CD4-positive, alpha-beta T cell treated with Interleukin-4 for 1 hour (primary cell): ENCODE measurements around the gene ORM1.
"Not testable (repeated sequence)": the region's sequence is repeated elsewhere in the genome, so short reads cannot be mapped to it uniquely, and the experiment has no call there.

ENCODE experiments used
- DNase-seq, 2 donors: peaks; one replicate each; pipeline ENCODE4 v3.0.0-alpha.2; 2020 to 2022

Gene ORM1

DNA sequence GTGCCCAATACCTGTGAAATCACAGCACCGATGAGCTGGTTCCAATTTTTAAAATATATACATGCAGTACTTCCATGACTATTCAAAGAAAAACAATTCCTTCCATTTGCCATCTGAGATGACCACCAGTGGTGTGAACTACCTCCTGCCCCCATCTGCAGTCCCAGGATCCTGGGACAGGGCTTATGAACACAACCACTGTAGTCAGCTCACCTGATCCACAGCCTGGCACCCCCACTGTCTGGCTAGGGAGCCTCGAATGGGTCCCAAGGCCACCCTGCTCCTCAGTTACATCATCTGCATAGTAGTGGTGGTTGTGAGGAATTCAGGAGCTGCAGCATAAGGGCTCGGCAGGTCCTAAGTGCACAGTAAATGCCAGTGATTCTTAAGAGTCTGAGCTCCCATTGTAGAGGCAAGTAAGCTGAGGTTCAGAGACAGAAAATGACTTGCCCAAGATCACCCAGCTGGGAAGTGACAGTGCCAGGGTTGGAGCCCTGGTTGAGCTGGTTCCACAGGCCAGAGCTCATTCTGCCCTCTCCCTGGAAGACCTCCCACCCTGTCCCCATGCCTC is 2.9 kb downstream of the ORM1 start:
- not testable (repeated sequence) for DNase-seq

DNA sequence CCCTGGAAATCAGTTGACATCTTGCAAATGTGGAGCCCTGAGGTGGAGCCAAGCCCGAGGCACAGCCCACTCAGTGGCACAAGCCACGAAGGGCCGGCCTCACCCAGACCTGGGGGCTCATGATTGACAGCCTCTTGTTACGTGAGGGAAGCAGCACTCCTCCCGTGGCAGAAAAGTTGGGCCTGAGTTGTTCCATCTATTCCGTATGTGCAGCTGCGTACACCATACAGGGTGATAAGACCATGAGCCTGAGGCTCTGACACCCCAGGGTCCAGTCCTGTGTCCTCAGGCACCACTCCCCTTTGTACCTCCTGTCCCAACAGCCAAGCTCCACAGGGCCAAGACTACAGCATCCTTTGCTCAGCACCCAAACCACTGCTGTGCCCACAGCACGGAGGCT is 4.9 kb downstream of the ORM1 start:
- no peak for DNase-seq

DNA sequence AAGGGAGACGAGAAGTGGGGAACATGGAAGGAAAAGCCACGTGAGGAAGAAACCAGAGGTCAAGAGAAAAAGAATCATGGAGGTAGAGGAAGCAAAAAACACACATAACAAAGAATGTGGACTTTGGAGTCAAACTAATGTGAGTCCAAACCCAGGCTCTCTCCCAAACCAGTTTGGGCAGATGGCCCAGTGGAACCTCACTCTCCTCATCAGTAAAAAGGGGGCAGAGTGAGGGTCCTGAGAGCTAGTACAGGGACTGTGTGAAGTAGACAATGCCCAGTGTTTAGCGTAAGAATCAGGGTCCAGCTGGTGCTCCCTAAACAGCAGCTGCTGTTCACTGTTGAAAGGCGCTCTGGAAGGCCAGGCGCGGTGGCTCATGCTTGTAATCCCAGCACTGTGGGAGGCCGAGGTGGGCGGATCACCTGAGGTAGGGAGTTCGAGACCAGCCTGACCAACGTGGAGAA is 5.5 kb downstream of the ORM1 start:
- DNase-seq = not testable (repeated sequence)

DNA sequence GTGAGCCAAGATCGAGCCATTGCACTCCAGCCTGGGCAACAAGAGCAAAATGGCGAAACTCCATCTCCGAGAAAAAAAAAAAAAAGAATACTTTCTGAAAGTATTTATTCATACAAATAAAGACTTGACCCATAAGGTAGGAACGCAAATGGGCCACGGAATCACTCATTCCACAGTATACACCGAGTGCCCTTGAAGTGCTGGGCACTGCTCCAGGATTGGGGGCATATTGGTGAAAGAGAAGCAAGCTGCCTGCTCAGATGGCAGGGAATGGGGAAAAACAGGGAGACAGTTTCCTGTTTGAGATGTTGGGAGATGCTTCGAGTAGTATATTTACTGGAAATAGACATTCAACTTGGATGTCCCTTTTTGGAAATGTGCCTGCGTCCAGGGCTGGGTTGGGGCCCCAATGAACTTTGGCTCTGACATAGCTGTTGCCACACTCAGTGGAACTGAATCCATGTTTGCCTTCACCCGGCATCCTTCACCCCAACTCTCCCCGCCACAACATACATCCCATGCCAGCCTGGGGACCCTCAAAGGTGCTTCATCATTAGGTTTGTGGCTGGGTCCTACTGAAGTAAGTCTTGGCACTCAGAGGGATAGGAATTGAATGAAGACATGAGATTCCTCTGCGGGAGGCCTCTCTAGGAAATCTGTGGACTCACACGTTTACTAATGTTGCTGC is 6.2 kb downstream of the ORM1 start:
- DNase-seq = not testable (repeated sequence)

DNA sequence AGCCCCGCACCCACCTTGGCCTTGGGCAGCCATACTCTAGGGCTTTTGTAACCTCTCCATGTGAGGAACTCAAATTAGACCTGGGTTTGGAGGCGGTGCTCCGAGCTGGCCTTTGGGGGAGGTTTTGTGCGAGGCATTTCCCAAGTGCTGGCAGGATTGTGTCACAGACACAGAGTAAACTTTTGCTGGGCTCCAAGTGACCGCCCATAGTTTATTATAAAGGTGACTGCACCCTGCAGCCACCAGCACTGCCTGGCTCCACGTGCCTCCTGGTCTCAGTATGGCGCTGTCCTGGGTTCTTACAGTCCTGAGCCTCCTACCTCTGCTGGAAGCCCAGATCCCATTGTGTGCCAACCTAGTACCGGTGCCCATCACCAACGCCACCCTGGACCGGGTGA is 6.7 kb downstream of the ORM1 start, which contains the start of gene ORM2:
Gene ORM2, plus strand, starts transcription at position 245 of the 398 bp plus-strand sequence. Its CDS starts 36 bp downstream, at position 281.
- not testable (repeated sequence) for DNase-seq

DNA sequence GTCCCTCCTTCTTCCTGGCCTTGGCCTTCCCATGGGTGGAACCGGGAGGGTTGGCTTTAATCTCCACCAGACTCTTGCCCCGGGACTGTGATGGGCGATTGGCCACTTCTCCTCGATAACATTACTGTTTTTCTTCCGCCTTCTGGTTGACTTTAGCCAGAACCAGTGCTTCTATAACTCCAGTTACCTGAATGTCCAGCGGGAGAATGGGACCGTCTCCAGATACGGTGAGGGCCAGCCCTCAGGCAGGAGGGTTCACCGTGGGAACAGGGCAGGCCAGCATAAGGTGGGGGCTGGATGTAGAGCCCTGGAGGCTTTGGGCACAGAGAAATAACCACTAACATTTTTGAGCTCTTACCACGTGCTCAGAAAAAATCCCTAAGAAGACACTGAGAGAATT is 7.7 kb downstream of the ORM1 start:
- no peak for DNase-seq

DNA sequence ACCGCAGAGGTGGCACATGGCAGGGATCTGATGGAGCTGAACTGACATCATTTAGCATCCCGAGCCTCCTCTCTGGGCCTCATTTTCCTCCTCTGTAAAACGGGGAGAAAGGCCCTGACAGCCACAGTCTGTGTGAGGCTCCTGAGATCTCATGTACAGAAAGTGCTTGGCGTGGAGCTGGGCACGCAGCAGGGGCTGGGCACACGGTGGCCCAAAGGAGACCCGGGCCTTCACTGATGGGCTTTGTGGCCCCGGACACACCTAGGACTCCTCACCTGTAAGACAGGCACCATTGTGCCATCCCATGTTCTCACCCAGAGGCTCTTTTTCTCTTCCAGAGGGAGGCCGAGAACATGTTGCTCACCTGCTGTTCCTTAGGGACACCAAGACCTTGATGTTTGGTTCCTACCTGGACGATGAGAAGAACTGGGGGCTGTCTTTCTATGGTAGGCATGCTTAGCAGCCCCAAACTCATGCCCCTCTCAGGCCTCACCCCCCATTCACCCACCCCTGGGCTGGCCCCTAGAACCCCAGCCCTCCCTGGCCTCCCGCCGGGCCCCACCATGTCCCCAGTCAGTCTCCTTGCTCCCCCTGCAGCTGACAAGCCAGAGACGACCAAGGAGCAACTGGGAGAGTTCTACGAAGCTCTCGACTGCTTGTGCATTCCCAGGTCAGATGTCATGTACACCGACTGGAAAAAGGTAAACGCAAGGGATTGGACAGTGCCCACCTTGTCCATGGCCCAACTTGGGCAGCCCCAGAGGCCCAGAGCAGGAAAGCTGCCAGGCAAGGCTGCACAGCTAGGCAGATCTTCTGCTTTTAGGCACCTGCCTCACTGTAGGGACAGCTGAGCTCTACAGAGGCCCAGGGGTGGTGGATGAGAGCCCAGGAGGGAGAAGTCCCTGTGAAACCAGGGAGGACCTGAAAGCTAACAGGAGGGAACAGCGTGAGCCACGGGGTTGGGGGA is 8.6 kb downstream of the ORM1 start:
- not testable (repeated sequence) for DNase-seq

DNA sequence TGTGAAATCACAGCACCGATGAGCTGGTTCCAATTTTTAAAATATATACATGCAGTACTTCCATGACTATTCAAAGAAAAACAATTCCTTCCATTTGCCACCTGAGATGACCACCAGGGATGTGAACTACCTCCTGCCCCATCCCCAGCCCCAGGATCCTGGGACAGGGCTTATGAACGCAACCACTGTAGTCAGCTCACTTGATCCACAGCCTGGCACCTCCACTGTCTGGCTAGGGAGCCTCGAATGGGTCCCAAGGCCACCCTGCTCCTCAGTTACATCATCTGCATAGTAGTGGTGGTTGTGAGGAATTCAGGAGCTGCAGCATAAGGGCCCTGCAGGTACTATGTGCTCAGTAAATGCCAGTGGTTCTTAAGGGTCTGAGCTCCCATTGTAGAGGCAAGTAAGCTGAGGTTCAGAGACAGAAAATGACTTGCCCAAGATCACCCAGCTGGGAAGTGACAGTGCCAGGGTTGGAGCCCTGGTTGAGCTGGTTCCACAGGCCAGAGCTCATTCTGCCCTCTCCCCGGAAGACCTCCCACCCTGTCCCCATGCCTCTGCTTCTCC is 9.7 kb downstream of the ORM1 start:
- not testable (repeated sequence) for DNase-seq

DNA sequence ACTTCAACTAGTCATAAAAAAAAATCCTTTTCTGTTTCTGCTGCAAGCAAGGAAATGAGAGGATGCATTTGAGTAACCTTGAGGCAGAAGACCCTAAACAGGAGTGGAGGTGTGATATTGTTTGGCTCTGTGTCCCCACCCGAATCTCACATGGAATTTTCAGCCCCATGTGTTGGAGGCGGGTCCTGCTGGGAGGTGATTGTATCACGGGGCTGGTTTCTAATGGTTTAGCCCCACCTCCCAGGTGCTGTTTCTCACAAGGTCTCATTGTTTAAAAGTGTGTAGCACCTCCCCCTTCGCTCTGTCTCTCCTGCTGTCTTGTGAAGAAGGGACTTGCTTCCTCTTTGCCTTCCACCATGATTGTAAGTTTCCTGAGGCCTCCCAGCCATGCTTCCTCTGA is 10.8 kb downstream of the ORM1 start:
- DNase-seq = not testable (repeated sequence)

DNA sequence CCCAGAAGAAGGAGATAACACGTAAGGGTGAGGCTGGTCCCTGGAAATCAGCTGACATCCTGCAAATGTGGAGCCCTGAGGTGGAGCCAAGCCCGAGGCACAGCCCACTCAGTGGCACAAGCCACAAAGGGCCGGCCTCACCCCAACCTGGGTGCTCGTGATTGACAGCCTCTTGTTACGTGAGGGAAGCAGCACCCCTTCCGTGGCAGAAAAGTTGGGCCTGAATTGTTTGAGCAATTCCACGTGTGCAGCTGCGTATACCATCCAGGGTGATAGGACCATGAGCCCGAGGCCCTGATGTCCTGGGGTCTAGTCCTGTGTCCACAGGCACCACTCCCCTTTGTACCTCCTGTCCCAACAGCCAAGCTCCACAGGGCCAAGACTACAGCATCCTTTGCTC is 11.6 kb downstream of the ORM1 start:
- no peak for DNase-seq

DNA sequence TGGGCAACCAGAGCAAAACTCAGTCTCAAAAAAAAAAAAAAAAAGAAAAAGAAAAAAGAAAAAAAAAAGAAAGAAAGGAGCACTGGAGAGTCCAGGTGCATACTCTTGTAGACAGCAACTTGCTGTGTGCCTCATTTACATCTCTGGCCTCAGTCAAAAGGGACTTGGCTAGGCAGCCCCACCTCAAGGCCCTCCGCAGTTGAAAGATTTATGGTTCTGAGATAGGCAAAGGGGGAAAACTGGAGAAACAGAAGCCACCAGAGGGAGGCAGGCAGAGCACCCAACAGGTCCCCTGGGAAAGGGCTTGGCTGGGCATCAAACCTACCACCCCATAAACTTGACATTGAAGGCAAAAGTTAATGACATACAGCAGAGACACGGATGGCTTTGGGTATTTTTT is 12.8 kb downstream of the ORM1 start:
- DNase-seq = no peak

DNA sequence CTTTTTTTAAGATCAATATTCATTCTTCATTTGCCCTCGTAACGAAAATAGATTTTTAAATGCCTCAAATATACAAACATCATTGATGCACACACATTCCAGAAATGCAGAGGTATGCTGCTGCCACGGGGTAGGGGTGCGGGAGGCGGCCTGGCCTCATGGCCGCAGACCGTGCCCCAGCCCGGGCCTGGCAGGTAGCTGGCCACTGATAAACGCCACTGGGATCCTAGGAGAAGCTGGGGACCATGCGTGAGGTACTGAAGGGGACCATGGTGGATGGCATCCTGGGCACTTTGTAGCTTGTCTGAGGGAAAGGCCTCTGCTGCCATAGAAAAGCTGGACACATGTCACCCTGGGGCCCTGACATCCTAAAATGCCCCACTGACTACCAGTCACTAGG is 13.3 kb downstream of the ORM1 start:
- no peak for DNase-seq

DNA sequence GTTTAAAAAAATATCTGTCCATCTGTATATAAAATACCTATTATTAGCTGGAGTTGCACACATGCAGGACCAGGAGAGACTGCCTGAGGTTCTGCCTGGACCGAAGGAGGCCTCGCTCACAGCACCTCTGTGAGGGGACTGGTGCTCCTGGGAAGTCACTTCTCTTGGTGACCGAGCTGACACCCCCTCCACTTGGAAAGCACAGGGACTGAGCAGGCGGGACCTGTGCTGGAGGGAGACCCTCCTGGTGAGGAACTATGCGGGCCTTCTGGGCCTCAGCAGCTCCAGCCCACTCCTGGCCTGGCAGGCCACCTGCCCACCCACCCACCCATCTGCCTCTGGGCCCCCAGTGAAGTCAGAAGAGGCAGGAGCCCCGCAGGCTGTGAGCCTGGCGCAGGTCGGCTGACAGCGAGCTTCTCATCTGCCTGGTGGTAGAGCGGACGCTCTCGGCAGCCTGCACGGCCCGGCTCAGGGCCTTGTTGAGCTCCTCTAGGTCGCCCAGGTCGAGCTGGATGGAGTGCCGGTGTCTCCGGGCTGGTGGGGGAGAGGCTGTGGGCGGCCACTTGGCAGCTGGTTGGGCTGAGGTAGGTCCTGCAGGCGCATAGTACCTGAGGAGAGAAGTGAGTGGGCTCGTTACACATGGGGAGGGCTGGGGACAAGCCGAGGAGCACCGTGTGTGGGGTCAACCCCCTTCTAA is 13.9 kb downstream of the ORM1 start:
- DNase-seq = no peak

DNA sequence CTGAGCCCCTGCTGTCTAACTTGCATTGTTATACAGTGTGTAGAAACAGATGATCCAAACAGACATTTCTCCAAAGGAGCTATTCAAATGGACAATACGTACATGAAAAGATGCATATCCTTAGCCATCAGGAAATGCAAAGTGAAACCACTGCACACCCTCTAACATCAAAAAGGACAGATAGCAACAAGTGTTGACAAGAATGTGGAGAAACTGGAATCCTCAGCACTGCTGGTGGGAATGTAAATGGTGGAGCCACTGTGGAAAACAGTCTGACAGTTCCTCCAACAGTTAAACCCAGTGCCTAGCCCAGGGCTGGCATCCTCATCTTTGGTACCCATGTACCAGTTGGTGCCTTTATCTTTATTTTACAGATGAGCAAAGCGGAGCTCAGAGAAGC is 15.3 kb downstream of the ORM1 start:
- DNase-seq = no peak

DNA sequence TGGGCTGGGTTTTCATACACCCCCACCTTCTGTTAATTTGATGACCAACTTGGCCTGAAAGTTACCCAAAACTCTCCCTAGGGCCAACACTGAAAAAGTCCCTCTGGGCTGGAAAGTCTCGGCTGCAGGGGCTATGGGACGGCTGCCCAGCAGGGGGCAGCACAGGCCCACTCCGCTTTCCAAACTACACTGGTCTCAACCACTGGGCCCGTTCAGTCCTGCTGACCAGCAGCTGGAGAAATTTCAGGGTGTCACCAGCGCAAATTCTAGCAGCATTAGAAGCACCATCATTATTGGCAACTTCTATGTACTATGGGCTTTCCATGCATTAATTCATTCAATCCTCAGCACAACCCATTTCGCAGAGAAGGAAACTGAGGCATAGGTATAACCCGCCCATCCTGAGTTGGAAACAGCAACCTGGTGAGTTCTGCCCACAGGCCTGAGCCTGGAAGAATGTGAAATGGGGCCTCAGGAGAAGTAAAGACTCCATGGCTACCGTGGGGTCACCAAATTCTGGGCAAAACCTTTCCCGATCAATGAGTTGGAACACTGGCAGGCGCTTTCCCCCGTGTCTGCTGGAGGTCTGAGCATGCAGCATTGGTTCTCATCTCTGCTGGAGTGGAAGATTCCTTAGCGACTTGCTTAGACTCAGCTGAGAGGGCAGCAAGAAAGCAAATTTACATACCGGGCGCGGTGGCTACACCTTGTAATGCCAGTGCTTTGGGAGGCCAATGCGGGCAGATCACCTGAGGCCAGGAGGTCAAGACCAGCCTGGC is 16.4 kb downstream of the ORM1 start:
- DNase-seq = peak; percentile 52 to 56

DNA sequence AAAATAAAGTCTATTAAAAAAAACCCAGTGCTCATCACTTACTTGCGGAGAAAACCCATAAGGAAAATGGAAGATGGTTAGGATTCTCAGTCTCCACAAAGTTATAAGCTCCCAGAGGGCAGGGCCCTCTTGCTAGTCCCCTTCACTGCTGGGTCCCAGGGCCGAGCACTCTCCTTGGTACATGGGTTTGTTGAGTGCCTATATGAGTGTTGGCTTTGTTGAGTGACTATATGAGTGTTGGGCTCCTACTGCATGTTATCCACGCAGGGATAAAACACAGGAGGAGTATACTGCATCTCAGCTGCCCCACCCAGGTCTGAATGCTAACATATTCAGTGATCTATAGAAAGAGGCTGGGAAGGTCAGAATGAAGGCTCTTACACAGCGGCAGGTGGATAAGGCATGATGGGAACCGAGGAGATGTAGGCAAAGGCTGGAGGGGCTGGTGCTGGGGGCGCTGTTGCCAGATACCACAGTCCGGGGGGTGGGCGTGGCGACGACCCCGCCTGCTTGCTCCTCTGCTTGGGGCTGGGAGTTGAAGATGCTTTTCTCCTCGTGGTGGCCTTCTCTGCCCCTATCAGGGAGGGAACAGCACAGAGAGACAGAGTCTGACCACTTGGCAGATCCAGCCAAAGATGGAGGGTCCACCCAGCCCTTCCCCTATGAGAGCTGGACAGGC is 18.4 kb downstream of the ORM1 start:
- no peak for DNase-seq

DNA sequence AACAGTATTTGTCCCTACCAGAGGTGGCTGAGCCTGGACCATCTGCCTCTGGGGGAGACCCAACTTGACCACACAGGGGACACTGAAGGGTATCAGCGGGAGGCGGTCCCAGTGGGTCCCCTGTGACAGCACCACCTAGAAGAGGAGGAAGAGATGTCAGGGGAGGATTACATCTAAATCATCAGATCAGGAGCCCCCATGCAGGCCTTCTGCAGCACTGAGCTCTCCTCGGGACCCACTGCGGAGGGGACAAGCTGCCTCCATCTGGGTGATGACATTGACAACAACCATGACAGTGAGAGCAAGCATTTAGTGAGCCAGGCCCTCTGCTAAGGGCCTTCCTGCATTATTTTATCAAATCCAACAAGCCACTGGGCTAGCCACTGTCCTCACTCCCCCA is 19.1 kb downstream of the ORM1 start:
- no peak for DNase-seq

DNA sequence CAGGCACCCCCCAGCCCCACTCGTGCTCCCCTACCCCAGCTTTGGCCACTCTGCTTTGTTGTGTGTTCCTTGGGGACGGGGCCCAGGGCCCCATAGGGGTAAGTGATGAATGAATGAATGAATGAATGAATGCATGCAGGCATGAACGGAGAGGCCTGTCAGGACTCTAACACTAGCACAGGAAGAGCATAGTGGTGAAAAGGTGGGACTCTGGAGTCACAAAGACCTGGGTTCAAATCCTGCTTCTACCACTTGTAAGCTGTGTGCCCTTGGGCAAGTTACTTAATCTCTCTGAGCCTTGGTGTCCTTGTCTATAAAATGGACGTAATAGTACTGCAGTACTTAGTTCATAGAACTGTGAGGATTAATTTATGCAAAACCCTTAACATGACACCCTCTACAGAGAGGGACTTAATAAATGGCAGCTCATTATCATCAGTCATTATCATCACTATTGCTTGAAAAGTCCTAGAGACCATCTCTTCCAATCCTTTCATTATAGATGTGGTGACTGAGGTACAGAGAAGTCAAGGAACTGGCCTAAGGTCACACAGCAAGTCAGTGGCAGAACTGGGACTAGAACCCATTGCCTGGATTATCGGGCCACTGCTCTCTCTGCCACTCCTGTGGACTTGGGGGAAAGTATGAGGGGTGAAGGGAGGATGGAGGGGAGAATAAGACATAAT is 20.0 kb downstream of the ORM1 start:
- no peak for DNase-seq

DNA sequence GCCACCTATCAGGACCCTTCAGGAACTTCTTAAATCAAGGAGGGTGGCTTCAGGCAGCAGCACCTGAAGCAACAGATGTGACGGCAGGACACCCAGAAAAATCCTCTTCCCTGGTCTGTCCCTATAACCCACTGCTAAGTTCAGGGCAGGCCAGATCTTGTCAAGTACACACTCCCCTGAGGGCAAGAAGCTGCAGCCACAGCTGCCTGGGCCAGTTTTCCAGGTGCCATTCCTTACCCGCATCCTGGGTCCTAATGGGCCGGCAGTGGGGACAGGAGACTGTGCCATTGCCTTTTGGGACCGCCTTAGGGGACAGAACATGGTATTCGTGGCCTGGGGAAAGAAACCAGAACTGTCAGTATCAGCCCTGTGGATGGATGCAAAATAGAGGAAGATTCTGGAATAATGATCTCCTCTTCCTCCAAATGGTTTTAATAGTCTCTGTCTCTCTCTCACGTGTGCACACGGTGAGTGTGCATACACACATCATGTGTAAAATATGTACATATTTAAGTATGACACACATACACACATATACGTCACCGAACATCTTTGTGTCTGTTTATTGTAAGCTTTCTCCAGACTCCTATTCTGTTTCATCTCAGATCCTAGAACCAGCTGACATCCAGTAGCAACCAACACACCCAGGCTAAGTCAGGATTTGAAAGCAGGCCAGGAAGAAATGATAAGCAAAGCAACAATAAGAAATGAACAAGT is 20.7 kb downstream of the ORM1 start:
- no peak for DNase-seq

DNA sequence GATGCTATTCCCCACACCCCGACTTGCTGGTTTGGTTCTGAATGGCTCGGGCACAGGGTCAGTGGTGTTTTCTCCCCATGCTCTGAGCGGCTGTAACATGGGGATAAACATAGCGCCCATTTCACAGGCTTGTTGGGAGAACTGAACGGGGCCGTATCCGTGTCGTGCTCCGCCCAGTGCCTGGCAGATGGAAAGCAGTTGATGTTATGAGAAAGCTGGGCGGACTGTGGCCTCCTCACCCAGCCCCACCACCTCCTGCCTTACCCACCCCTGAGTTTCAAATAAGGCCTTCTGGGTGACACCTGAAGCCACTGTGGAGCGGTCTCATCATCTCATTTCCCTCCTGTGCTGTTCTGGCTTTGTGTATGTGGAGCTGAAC is 21.3 kb downstream of the ORM1 start:
- DNase-seq = no peak
